Right kidney (tissue), 1 donor: Measurements from ENCODE around the gene SLC7A8.

ENCODE experiments used
- DNase-seq: peaks from one replicate; pipeline ENCODE4 v3.0.0-alpha.2; 2016

SLC7A8 gene

GRCh38 chr14:23185063-23185462 is 1.6 kb upstream of the SLC7A8 start:
- DNase-seq: no peak

GRCh38 chr14:23183158-23183470 is 346 bp downstream of the SLC7A8 start:
- no peak for DNase-seq

GRCh38 chr14:23182372-23183157 is 895 bp downstream of the SLC7A8 start:
- DNase-seq: peak; percentile 68

- DNase-seq: no peak
These were observed 1.5 kb downstream of the SLC7A8 start for GRCh38 chr14:23181946-23182345.

GRCh38 chr14:23181453-23181852 is 2.0 kb downstream of the SLC7A8 start:
- DNase-seq: no peak

GRCh38 chr14:23177181-23177580 is 6.3 kb downstream of the SLC7A8 start:
- DNase-seq: no peak

- DNase-seq: no peak
These were observed 7.6 kb downstream of the SLC7A8 start for GRCh38 chr14:23175823-23176222.

GRCh38 chr14:23174296-23175184 is 8.9 kb downstream of the SLC7A8 start:
- DNase-seq: no peak

GRCh38 chr14:23173796-23174195 is 9.7 kb downstream of the SLC7A8 start:
- DNase-seq: no peak

GRCh38 chr14:23173031-23173430 is 10.4 kb downstream of the SLC7A8 start:
- no peak for DNase-seq

GRCh38 chr14:23172574-23172973 is 10.9 kb downstream of the SLC7A8 start:
- no peak for DNase-seq

- DNase-seq: no peak
These were observed 11.4 kb downstream of the SLC7A8 start for GRCh38 chr14:23172096-23172495.

- no peak for DNase-seq
These were observed 12.1 kb downstream of the SLC7A8 start for GRCh38 chr14:23171222-23171975.

GRCh38 chr14:23169622-23170021 is 13.8 kb downstream of the SLC7A8 start:
- DNase-seq: no peak

GRCh38 chr14:23168246-23168645 is 15.2 kb downstream of the SLC7A8 start:
- DNase-seq: no peak

- no peak for DNase-seq
These were observed 16.2 kb downstream of the SLC7A8 start for GRCh38 chr14:23167116-23167847.

- no peak for DNase-seq
These were observed 18.5 kb downstream of the SLC7A8 start for GRCh38 chr14:23164949-23165348.

- no peak for DNase-seq
These were observed 19.2 kb downstream of the SLC7A8 start for GRCh38 chr14:23164250-23164649.

- no peak for DNase-seq
These were observed 19.6 kb downstream of the SLC7A8 start for GRCh38 chr14:23163830-23164229.

GRCh38 chr14:23162800-23163199 is 20.7 kb downstream of the SLC7A8 start:
- DNase-seq: no peak

- DNase-seq: no peak
These were observed 21.5 kb downstream of the SLC7A8 start for GRCh38 chr14:23162005-23162404.

- DNase-seq: peak; percentile 35
These were observed 22.4 kb downstream of the SLC7A8 start for GRCh38 chr14:23160924-23161522.
